OCI-LY3 (cell line): ENCODE data around the gene ADAM8.

Experiments used
- H2AFZ ChIP-seq: fragments of 200-600, 300-600 bp; shearing (Covaris generic); 2 replicates; pipeline ENCODE4 v1.6.0; 2014; ENCODE audit warnings: antibody characterized with exemption, low read depth, low read length
- H3K27ac ChIP-seq: fragments of 200-600, 300-600 bp; sonication (generic); 2 replicates; pipeline ENCODE4 v1.5.1; 2014; ENCODE audit warnings: mild to moderate bottlenecking, low read length, moderate library complexity, mixed read lengths
- H3K27me3 ChIP-seq: fragments of 200-600, 300-600 bp; sonication (generic); 2 replicates; pipeline ENCODE4 v1.6.1; 2014; ENCODE audit warnings: low read depth, low read length, mixed read lengths
- H3K36me3 ChIP-seq: fragments of 200-600, 300-600 bp; sonication (generic); replicated peaks from 2 replicates; pipeline ENCODE3; 2014; ENCODE audit warnings: low read depth, low read length, mixed read lengths
- H3K4me1 ChIP-seq: fragments of 300-600, 200-600 bp; sonication (generic); 2 replicates; pipeline ENCODE4 v1.6.1; 2014; ENCODE audit warnings: low read length, mixed read lengths
- H3K4me2 ChIP-seq: fragments of 200-600, 300-600 bp; sonication (generic); 2 replicates; pipeline ENCODE4 v1.6.1; 2014; ENCODE audit warnings: low read length, mixed read lengths
- H3K4me3 ChIP-seq: fragments of 300-600, 200-600 bp; sonication (generic); 2 replicates; pipeline ENCODE4 v1.5.1; 2014; ENCODE audit warnings: antibody characterized with exemption, mild to moderate bottlenecking, low read length, moderate library complexity
- H3K79me2 ChIP-seq: fragments of 300-600, 200-600 bp; shearing (Covaris generic); 2 replicates; pipeline ENCODE4 v1.6.1; 2014; ENCODE audit warnings: mild to moderate bottlenecking, low read length, mixed read lengths
- H3K9ac ChIP-seq: fragments of 300-600, 200-600 bp; shearing (Covaris generic); 2 replicates; pipeline ENCODE4 v1.6.0; 2014; ENCODE audit warnings: mild to moderate bottlenecking, low read length, moderate library complexity
- H3K9me3 ChIP-seq: fragments of 200-600, 300-600 bp; shearing (Covaris generic); 2 replicates; pipeline ENCODE4 v1.6.1; 2014; ENCODE audit warnings: low read length, mixed read lengths; ENCODE audit not compliant: insufficient read depth
- H4K20me1 ChIP-seq: fragments of 200-600, 300-600 bp; sonication (generic); 2 replicates; pipeline ENCODE4 v1.6.1; 2016; ENCODE audit warnings: low read length, mixed read lengths; ENCODE audit not compliant: insufficient read depth
- EZH2phosphoT487 ChIP-seq: fragments of 200-600 bp; shearing (Covaris generic); IDR thresholded peaks from 2 replicates; pipeline ENCODE4 v1.6.1; 2018; ENCODE audit warnings: antibody characterized with exemption, mixed run types, low read depth
- TF ChIP-seq, protein P1 (sequence below): fragments of 200-600, 300-600 bp; sonication (generic); IDR thresholded peaks from 2 replicates; pipeline ENCODE4 v1.5.1; 2014; ENCODE audit warnings: antibody characterized with exemption, low read length, low read depth

ADAM8 gene

DNA sequence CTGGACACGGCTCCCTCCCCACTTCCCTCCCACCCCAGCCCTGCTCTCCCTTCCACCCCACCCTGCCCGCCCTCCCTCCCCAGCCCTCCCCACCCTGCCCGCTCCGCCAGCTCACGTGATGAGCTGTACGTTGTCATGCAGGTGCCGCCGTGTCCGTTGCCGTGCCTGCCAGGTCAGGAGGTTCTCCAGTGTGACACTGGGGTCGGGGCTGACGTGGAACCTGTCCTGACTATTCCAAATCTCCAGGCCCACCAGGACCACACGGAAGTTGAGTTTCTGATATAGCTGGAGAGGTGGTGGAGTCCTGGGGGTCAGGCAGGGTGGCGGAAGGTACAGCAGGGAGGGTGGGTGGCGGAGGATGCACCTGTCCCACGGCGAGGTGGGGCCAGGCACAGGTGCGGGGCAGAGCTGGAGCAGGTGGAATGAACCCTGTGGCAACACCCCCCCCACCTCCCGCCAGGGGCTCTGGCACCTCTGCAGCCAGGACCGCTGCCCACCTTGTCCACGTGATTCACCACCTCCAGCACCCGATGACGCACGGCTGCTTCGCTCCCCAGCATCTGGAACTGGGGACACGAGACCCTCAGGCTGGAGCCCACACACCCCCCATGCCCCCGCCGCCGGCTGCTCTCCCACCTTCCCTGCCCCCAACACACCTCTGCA, 4.2 kb downstream of the ADAM8 start:
- peaks cover 13% of the 10 kb centered on the region for H3K4me1 ChIP-seq
- TF ChIP-seq, protein P1, sequence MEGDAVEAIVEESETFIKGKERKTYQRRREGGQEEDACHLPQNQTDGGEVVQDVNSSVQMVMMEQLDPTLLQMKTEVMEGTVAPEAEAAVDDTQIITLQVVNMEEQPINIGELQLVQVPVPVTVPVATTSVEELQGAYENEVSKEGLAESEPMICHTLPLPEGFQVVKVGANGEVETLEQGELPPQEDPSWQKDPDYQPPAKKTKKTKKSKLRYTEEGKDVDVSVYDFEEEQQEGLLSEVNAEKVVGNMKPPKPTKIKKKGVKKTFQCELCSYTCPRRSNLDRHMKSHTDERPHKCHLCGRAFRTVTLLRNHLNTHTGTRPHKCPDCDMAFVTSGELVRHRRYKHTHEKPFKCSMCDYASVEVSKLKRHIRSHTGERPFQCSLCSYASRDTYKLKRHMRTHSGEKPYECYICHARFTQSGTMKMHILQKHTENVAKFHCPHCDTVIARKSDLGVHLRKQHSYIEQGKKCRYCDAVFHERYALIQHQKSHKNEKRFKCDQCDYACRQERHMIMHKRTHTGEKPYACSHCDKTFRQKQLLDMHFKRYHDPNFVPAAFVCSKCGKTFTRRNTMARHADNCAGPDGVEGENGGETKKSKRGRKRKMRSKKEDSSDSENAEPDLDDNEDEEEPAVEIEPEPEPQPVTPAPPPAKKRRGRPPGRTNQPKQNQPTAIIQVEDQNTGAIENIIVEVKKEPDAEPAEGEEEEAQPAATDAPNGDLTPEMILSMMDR, result no peak
- no peak overlapping the region for H3K9ac ChIP-seq
- H3K4me2 ChIP-seq, result no peak overlapping the region
- no peak overlapping the region for H3K27ac ChIP-seq
- no peaks in the 10 kb centered on the region for H3K9me3 ChIP-seq
- peaks cover 21% of the 10 kb centered on the region for H3K36me3 ChIP-seq
- no peak overlapping the region for H2AFZ ChIP-seq
- peaks cover 6% of the 10 kb centered on the region for H4K20me1 ChIP-seq
- H3K27me3 ChIP-seq, result no peaks in the 10 kb centered on the region
- peaks cover 25% of the 10 kb centered on the region for H3K79me2 ChIP-seq
- H3K4me3 ChIP-seq, result no peak overlapping the region

DNA sequence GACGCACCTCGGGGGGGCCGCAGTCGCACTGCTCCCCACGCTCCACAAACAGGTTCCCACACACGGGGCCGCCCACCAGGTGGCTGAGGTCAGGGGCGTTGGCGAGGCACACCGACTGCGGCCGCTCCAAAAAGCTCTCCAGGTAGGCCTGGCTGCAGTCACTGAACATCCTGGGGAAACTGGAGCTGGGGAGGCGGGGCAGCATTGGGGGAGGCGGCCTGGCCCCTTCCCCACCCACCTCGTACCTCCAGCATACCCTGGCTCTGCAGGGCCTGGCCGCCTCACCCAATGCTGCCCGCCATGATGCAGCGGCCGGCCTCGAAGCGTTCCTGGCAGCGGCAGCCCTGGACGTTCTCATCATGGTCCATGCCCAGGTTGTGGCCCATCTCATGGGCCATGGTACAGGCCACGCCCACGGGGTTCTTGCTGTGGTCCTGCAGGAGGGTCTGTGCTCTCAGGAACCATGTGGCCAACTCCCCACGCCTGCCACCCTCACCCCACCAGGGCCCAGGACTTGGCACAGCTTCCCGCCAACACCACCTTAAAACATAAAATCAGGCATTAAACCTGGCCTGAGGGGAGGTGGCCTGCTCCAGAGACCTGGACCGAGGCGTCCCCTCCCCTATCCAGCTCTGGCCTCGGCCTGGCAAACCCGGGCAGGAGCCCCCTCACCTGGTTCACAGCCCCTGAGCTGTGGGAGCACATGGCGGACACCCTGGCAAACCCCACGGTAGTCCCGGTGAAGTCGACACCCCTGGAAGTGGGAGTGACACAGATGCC, 5.0 kb downstream of the ADAM8 start:
- Histone ChIP-seq H3K4me1 (peaks cover 9% of the 10 kb centered on the region; the same call in 1 of the 2 replicates), H2AFZ (no peak overlapping the region), H3K4me2 (no peak overlapping the region), H4K20me1 (peaks cover 6% of the 10 kb centered on the region), H3K9ac (no peak overlapping the region), H3K4me3 (no peak overlapping the region), H3K27ac (no peak overlapping the region), H3K36me3 (peaks cover 21% of the 10 kb centered on the region), H3K79me2 (peaks cover 25% of the 10 kb centered on the region), H3K27me3 (no peaks in the 10 kb centered on the region), H3K9me3 (no peaks in the 10 kb centered on the region)
- TF ChIP-seq, protein P1, result no peak
- no peak for TF ChIP-seq EZH2phosphoT487

DNA sequence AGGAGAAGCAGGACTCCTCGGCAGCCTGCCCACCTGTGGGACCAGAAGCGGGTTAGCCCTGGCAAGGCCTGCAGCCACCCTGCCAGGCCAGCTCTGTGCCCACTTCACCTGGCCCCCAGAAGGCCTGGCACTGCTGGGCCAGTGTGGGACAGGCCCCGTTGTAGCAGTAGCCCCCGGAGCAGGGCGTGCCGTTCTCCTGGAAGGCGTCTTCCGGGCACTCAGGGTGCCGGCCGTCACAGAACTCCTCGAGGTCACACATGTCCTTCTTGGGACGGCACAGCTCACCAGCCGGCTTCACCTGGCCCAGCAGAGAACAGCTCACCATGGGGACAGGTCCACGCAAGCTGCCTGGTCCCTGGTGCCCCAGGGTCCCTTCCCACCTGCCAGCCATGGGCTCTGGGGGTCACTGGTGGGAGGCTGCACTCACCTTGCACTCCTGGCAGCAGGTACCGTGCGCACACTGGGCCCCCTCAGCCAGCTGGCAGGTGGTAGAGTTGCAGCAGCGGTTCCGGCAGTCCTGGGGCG, 5.8 kb downstream of the ADAM8 start:
- Histone ChIP-seq H3K27me3 (no peaks in the 10 kb centered on the region), H3K36me3 (peaks cover 21% of the 10 kb centered on the region), H3K4me3 (no peak overlapping the region), H3K79me2 (peaks cover 17% of the 10 kb centered on the region), H4K20me1 (peaks cover 6% of the 10 kb centered on the region), H3K27ac (no peak overlapping the region), H3K9me3 (no peaks in the 10 kb centered on the region), H3K9ac (no peak overlapping the region), H2AFZ (no peak overlapping the region), H3K4me2 (no peak overlapping the region), H3K4me1 (peaks cover 9% of the 10 kb centered on the region; the same call in 1 of the 2 replicates)
- no peak for TF ChIP-seq EZH2phosphoT487
- TF ChIP-seq, protein P1, result no peak

DNA sequence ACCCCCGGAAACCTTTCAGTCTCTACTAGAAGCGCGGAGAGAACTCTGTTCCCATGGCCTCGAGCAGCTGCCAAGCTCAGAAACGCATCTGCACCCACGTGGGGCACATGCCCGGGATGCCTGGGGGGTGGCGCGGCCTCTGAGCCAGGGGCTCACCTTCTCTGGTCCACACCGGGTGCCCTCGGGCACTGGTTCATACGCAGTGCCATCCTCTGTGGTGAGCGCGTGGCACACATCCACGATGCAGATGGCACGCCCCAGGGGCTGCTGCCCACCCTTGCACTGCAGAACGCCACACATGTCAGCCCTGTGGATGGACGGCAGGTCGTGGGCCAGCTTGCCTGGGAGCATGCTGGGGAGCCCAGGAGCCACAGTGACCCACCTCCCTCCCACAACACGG, 6.5 kb downstream of the ADAM8 start:
- Histone ChIP-seq H3K9me3 (no peaks in the 10 kb centered on the region), H3K9ac (no peak overlapping the region), H4K20me1 (peaks cover 6% of the 10 kb centered on the region), H3K79me2 (peaks cover 11% of the 10 kb centered on the region), H3K27ac (no peak overlapping the region), H3K27me3 (no peaks in the 10 kb centered on the region), H2AFZ (no peak overlapping the region), H3K4me1 (peaks cover 9% of the 10 kb centered on the region; the same call in 1 of the 2 replicates), H3K4me3 (no peak overlapping the region), H3K36me3 (peaks cover 19% of the 10 kb centered on the region), H3K4me2 (no peak overlapping the region)
- no peak for TF ChIP-seq EZH2phosphoT487
- TF ChIP-seq, protein P1, result no peak
